CD4-positive, alpha-beta T cell treated with Interleukin-21 for 1 hour (primary cell): ENCODE data around the gene MYO1E.

ENCODE experiments used
- DNase-seq: peaks from one replicate; pipeline ENCODE4 v3.0.0-alpha.2; 2020

The MYO1E gene

GRCh38 chr15:59385171-59385570, 12.5 kb upstream of the MYO1E start:
- no peak for DNase-seq

GRCh38 chr15:59384507-59384906, 11.8 kb upstream of the MYO1E start:
- peak; percentile 30 for DNase-seq

- no peak for DNase-seq
Measured at GRCh38 chr15:59380902-59381610, 8.4 kb upstream of the MYO1E start.

- no peak for DNase-seq
Measured at GRCh38 chr15:59379531-59379930, 6.9 kb upstream of the MYO1E start.

GRCh38 chr15:59378855-59379254, 6.2 kb upstream of the MYO1E start:
- no peak for DNase-seq

- DNase-seq: no peak
Measured at GRCh38 chr15:59377924-59378323, 5.3 kb upstream of the MYO1E start.

- no peak for DNase-seq
Measured at GRCh38 chr15:59376733-59377132, 4.1 kb upstream of the MYO1E start.

- no peak for DNase-seq
Measured at GRCh38 chr15:59373215-59373614, 544 bp upstream of the MYO1E start.

GRCh38 chr15:59371458-59372351, 966 bp downstream of the MYO1E start:
- no peak for DNase-seq

GRCh38 chr15:59369597-59369996, 3.1 kb downstream of the MYO1E start:
- no peak for DNase-seq

- DNase-seq: no peak
Measured at GRCh38 chr15:59367022-59367451, 5.6 kb downstream of the MYO1E start.

- DNase-seq: no peak
Measured at GRCh38 chr15:59366333-59367021, 6.2 kb downstream of the MYO1E start.

- no peak for DNase-seq
Measured at GRCh38 chr15:59364248-59364647, 8.4 kb downstream of the MYO1E start.

GRCh38 chr15:59362331-59362730, 10.3 kb downstream of the MYO1E start:
- no peak for DNase-seq

GRCh38 chr15:59360896-59361295, 11.8 kb downstream of the MYO1E start:
- DNase-seq: no peak

GRCh38 chr15:59360305-59360704, 12.4 kb downstream of the MYO1E start:
- DNase-seq: no peak

GRCh38 chr15:59355730-59356129, 16.9 kb downstream of the MYO1E start:
- DNase-seq: no peak

- no peak for DNase-seq
Measured at GRCh38 chr15:59354417-59355031, 18.1 kb downstream of the MYO1E start.

- no peak for DNase-seq
Measured at GRCh38 chr15:59353994-59354416, 18.7 kb downstream of the MYO1E start.

- no peak for DNase-seq
Measured at GRCh38 chr15:59352683-59353082, 20.0 kb downstream of the MYO1E start.

GRCh38 chr15:59352189-59352588, 20.5 kb downstream of the MYO1E start:
- no peak for DNase-seq

GRCh38 chr15:59350421-59350732, 22.3 kb downstream of the MYO1E start:
- no peak for DNase-seq
